ENCODE data around the gene ANGPTL1.
A peak's percentile ranks its signal among the peaks of the same experiment; 100 is the strongest.
"Not testable (repeated sequence)": the region's sequence is repeated elsewhere in the genome, so short reads cannot be mapped to it uniquely, and the experiment has no call there.

ANGPTL1 gene

GRCh38 chr1:178862864-178863263, 8.0 kb downstream of the ANGPTL1 start:
- no peak for DNase-seq

GRCh38 chr1:178862416-178862815, 8.5 kb downstream of the ANGPTL1 start:
- DNase-seq: no peak

GRCh38 chr1:178857126-178857525, 13.8 kb downstream of the ANGPTL1 start:
- no peak for DNase-seq

- DNase-seq: no peak
Observed at GRCh38 chr1:178849918-178850317, 21.0 kb downstream of the ANGPTL1 start.

GRCh38 chr1:178847919-178848318, 23.0 kb downstream of the ANGPTL1 start:
- DNase-seq: not testable (repeated sequence)

GRCh38 chr1:178847396-178847849, 23.5 kb downstream of the ANGPTL1 start:
- DNase-seq: peak; percentile 61

- DNase-seq: no peak
Observed at GRCh38 chr1:178846306-178846705, 24.6 kb downstream of the ANGPTL1 start.

- DNase-seq: no peak
Observed at GRCh38 chr1:178844436-178844835, 26.4 kb downstream of the ANGPTL1 start.

GRCh38 chr1:178825167-178825566, 45.7 kb downstream of the ANGPTL1 start:
- DNase-seq: no peak

GRCh38 chr1:178821134-178821866, 49.6 kb downstream of the ANGPTL1 start:
- DNase-seq: no peak

- DNase-seq: no peak
Observed at GRCh38 chr1:178819123-178819522, 51.8 kb downstream of the ANGPTL1 start.

- DNase-seq: peak; percentile 25
Observed at GRCh38 chr1:178818416-178818815, 52.5 kb downstream of the ANGPTL1 start.

GRCh38 chr1:178810585-178810984, 60.3 kb downstream of the ANGPTL1 start:
- no peak for DNase-seq

GRCh38 chr1:178808529-178808928, 62.3 kb downstream of the ANGPTL1 start:
- no peak for DNase-seq

- no peak for DNase-seq
Observed at GRCh38 chr1:178806665-178807300, 64.1 kb downstream of the ANGPTL1 start.

GRCh38 chr1:178802873-178803272, 68.0 kb downstream of the ANGPTL1 start:
- peak; percentile 64 for DNase-seq
